Stimulated activated naive B cell treated with anti-CD40 and anti-IgM and Interleukin-4, amounts not matched to agents 10 μg/mL and 1 μg/mL and 100 μg/mL, for 72 hours (primary cell): ENCODE measurements around the gene TMEM139.
A peak's percentile ranks its signal among the peaks of the same experiment; 100 is the strongest.
"Not testable (repeated sequence)": the region's sequence is repeated elsewhere in the genome, so short reads cannot be mapped to it uniquely, and the experiment has no call there.

Experiments
- ATAC-seq, 2 donors: fragments of 150-1000 bp; cut with Tn5 transposase; replicated peaks; 2 replicates each; pipeline ENCODE4 v1.10.0; 2021; ENCODE audit warnings: moderate library complexity in 1 of 2
- DNase-seq: peaks from one replicate; pipeline ENCODE4 v3.0.0; 2021
- H3K27ac Mint-ChIP-seq: one replicate; pipeline ENCODE4 v1.8.0; 2022; ENCODE audit warnings: mild to moderate bottlenecking, mixed read lengths
- H3K27me3 Mint-ChIP-seq, 2 donors: one replicate each; pipeline ENCODE4 v1.8.0; 2022; ENCODE audit warnings: mixed read lengths in 2 of 2
- H3K36me3 Mint-ChIP-seq, 2 donors: one replicate each; pipeline ENCODE4 v1.8.0; 2022; ENCODE audit warnings: mixed read lengths in 2 of 2, mild to moderate bottlenecking in 1 of 2
- H3K4me1 Mint-ChIP-seq, 2 donors: one replicate each; pipeline ENCODE4 v1.8.0; 2022; ENCODE audit warnings: mixed read lengths in 2 of 2, mild to moderate bottlenecking in 1 of 2
- H3K4me3 Mint-ChIP-seq, 2 donors: one replicate each; pipeline ENCODE4 v1.8.0; 2022; ENCODE audit warnings: mild to moderate bottlenecking in 2 of 2, mixed read lengths in 2 of 2, moderate library complexity in 1 of 2
- H3K9me3 Mint-ChIP-seq, 2 donors: one replicate each; pipeline ENCODE4 v1.8.0; 2022; ENCODE audit warnings: mixed read lengths in 2 of 2, mild to moderate bottlenecking in 1 of 2

Gene TMEM139

DNA sequence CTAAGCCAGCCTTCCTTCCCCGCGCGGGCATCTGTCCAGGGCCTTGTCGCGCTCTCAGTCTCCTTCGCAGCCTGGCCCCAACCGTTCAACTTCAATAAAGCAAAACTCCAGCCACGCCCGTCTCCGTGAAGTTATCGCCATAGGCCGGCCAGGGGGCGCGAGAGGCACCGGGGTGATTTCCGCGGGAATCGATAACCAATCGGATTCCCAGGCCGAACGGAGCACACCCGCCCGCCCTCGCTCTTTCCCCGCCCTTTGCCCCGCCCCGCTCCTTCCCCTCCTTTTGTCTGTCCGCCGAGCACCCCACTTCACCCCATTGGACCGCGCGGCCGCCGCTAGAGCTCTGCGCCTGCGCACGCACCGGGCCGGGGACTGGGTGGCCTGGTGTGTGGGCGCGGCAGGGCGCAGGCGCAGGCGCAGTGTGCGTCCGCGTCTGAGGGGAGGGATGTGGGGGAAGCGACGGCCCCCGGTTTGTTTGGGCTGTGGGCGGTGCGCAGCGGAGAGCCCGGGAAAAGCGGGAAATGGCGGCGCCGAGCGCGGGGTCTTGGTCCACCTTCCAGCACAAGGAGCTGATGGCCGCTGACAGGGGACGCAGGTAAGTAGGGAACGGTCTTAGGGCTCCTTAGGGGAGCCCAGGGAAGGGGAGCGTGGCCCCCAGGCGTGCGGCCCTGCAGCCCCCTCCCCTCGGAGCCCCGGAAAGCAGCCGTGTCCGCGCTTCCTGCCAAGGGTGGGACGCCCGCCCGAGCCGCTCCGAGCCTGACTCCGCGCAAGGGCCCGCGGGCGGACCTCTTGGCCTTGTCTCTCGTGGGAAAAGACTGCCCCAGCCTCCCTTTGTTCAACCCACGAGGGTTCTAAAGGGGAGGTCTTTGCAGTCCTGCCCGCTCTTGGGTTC lies 3.4 kb downstream of the TMEM139 start, which contains the start of gene CASP2:
Gene CASP2, plus strand, starts transcription at position 417 of the 892 bp plus-strand sequence. Its CDS starts 105 bp downstream, at position 522.
- H3K36me3 Mint-ChIP-seq = peaks cover 13 to 37% of the 10 kb centered on the region in 2 donors
- peak within 1 kb of the TSS; percentile 97 to 98 for H3K4me3 Mint-ChIP-seq
- peak; percentile 97 for DNase-seq
- peak within 1 kb of the TSS; percentile 97 for H3K27ac Mint-ChIP-seq
- peaks cover 37 to 48% of the 10 kb centered on the region in 2 donors for H3K4me1 Mint-ChIP-seq
- H3K27me3 Mint-ChIP-seq = no peaks in the 10 kb centered on the region
- peak; percentile 95 to 97 for ATAC-seq
- H3K9me3 Mint-ChIP-seq = peaks cover 2 to 4% of the 10 kb centered on the region in 2 donors

- Mint-ChIP-seq H3K27ac (peak overlapping the region; percentile 93), H3K27me3 (no peaks in the 10 kb centered on the region), H3K4me1 (peaks cover 33 to 41% of the 10 kb centered on the region in 2 donors), H3K9me3 (peaks cover 2 to 4% of the 10 kb centered on the region in 2 donors), H3K4me3 (peak overlapping the region; percentile 97 to 98), H3K36me3 (peaks cover 18 to 44% of the 10 kb centered on the region in 2 donors)
- DNase-seq (no peak), ATAC-seq (no peak)
Measured at GRCh38 chr7:143288836-143289235, 4.1 kb downstream of the TMEM139 start.

GRCh38 chr7:143289421-143289820 lies 4.7 kb downstream of the TMEM139 start:
- Mint-ChIP-seq H3K9me3 (peaks cover 2 to 4% of the 10 kb centered on the region in 2 donors), H3K4me1 (peaks cover 29 to 41% of the 10 kb centered on the region in 2 donors), H3K27ac (peak overlapping the region; percentile 93), H3K36me3 (peaks cover 22 to 47% of the 10 kb centered on the region in 2 donors), H3K4me3 (peak overlapping the region; percentile 97 to 98), H3K27me3 (no peaks in the 10 kb centered on the region)
- ATAC-seq (no peak), DNase-seq (no peak)

DNA sequence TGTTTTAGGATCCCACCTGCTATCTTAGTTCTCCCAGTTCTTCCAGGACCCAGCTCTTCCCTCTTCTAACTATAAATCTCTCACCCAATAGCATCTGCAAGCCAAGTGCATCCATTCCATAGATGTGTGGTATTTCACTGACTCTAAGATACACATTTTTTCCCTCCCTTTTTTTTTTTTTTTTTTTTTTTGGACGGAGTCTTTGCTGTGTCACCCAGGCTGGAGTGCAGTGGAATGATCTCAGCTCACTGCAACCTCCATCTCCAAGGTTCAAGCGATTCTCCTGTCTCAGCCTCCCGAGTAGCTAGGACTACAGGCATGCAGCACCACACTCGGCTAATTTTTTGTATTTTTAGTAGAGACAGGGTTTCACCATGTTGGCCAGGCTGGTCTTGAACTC lies 5.1 kb downstream of the TMEM139 start:
- Mint-ChIP-seq H3K4me1 (peaks cover 29 to 40% of the 10 kb centered on the region in 2 donors), H3K4me3 (peak overlapping the region; percentile 79 to 98), H3K36me3 (peaks cover 26 to 48% of the 10 kb centered on the region in 2 donors), H3K27ac (peak overlapping the region; percentile 76)
- DNase-seq, H3K27me3 Mint-ChIP-seq, H3K9me3 Mint-ChIP-seq, ATAC-seq: not testable (repeated sequence)

DNA sequence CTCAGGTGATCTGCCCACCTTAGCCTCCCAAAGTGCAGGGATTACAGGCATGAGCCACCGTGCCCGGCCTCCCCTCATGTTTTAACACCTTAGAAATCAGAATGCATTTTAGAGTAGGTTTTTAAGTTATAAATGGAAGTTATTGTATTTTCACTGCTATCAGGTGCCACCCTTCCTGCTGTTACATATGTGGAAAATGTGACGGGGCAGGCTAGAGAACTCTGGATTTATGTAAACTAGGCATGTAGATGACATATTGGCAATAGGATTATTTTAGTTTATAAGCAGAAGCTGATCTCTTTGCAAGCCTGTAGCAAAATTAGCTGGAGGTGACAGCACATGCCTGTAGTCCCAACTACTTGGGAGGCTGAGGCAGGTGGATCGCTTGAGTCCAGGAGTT lies 5.5 kb downstream of the TMEM139 start:
- Mint-ChIP-seq H3K27me3 (no peaks in the 10 kb centered on the region), H3K27ac (no peak overlapping the region), H3K36me3 (peaks cover 29 to 49% of the 10 kb centered on the region in 2 donors), H3K9me3 (peaks cover 2 to 4% of the 10 kb centered on the region in 2 donors), H3K4me1 (peaks cover 27 to 42% of the 10 kb centered on the region in 2 donors), H3K4me3 (peak overlapping the region; percentile 79 to 98)
- ATAC-seq (no peak), DNase-seq (no peak)

GRCh38 chr7:143292876-143293275 lies 8.1 kb downstream of the TMEM139 start:
- Mint-ChIP-seq H3K9me3 (peaks cover 0 to 1% of the 10 kb centered on the region in 2 donors), H3K27me3 (no peaks in the 10 kb centered on the region), H3K36me3 (peaks cover 42 to 56% of the 10 kb centered on the region in 2 donors), H3K27ac (no peak overlapping the region), H3K4me3 (no peak overlapping the region), H3K4me1 (peaks cover 34 to 52% of the 10 kb centered on the region in 2 donors)
- ATAC-seq (no peak), DNase-seq (no peak)

DNA sequence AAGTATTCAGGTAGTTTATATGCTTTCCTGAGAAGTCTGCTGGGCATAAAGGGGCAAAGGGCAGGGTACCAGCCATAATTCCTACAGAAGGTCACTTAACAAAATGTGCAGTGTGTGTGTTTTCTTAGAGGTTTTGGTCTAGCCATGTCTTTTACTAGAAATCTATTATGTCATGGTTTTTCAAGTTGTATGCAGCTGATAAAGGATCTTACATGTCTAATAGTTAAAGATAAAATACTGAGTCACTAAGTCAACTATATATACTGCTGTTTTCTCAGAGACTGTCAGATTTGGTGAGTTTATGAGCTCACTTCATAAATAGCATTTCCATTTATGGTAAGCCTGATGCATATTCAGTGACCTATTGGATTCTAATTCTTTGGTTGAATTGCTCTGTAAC lies 11.1 kb downstream of the TMEM139 start:
- peak overlapping the region; percentile 31 for H3K27ac Mint-ChIP-seq
- peaks cover 27 to 41% of the 10 kb centered on the region in 2 donors for H3K4me1 Mint-ChIP-seq
- no peak overlapping the region for H3K4me3 Mint-ChIP-seq
- ATAC-seq (peak in 1 of 2 donors; percentile 62), DNase-seq (no peak)
- H3K36me3 Mint-ChIP-seq = peaks cover 56 to 63% of the 10 kb centered on the region in 2 donors
- no peaks in the 10 kb centered on the region for H3K9me3 Mint-ChIP-seq
- H3K27me3 Mint-ChIP-seq = no peaks in the 10 kb centered on the region

- Mint-ChIP-seq H3K27ac (no peak overlapping the region), H3K9me3 (no peaks in the 10 kb centered on the region), H3K27me3 (no peaks in the 10 kb centered on the region)
Measured at GRCh38 chr7:143296686-143297085, 11.9 kb downstream of the TMEM139 start.

GRCh38 chr7:143299346-143299745 lies 14.6 kb downstream of the TMEM139 start:
- Mint-ChIP-seq H3K27ac (no peak overlapping the region), H3K27me3 (no peaks in the 10 kb centered on the region), H3K9me3 (no peaks in the 10 kb centered on the region), H3K36me3 (peaks cover 57 to 58% of the 10 kb centered on the region in 2 donors), H3K4me1 (peaks cover 16 to 36% of the 10 kb centered on the region in 2 donors), H3K4me3 (no peak overlapping the region)
- ATAC-seq (no peak), DNase-seq (no peak)

More at GRCh38 chr7:143296686-143297085, 11.9 kb downstream of the TMEM139 start:
- DNase-seq (no peak), ATAC-seq (no peak)
- no peak overlapping the region for H3K4me3 Mint-ChIP-seq
- H3K36me3 Mint-ChIP-seq = peaks cover 60 to 63% of the 10 kb centered on the region in 2 donors
- peaks cover 24 to 40% of the 10 kb centered on the region in 2 donors for H3K4me1 Mint-ChIP-seq

DNA sequence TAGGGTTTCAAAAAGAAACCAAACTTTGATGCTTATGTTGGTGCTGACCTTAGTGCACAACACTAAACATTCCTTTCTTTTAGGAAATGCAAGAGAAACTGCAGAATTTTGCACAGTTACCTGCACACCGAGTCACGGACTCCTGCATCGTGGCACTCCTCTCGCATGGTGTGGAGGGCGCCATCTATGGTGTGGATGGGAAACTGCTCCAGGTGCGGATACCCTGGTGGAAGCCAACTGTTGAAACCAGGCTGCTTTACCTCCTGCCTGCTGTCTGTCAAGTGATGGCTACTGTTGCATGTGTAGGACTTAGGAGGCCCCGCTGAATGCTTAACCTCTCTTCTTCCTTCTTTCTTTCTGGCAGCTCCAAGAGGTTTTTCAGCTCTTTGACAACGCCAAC lies 15.1 kb downstream of the TMEM139 start:
- peaks cover 15 to 32% of the 10 kb centered on the region in 2 donors for H3K4me1 Mint-ChIP-seq
- H3K27ac Mint-ChIP-seq = no peak overlapping the region
- no peaks in the 10 kb centered on the region for H3K9me3 Mint-ChIP-seq

GRCh38 chr7:143300959-143301935 lies 16.5 kb downstream of the TMEM139 start:
- peaks cover 57% of the 10 kb centered on the region in 2 donors for H3K36me3 Mint-ChIP-seq
- H3K4me3 Mint-ChIP-seq = no peak overlapping the region

More for the DNA sequence above, 15.1 kb downstream of the TMEM139 start:
- Mint-ChIP-seq H3K27me3 (no peaks in the 10 kb centered on the region), H3K36me3 (peaks cover 57 to 58% of the 10 kb centered on the region in 2 donors), H3K4me3 (no peak overlapping the region)
- ATAC-seq (peak; percentile 77 to 79), DNase-seq (peak; percentile 23)

DNA sequence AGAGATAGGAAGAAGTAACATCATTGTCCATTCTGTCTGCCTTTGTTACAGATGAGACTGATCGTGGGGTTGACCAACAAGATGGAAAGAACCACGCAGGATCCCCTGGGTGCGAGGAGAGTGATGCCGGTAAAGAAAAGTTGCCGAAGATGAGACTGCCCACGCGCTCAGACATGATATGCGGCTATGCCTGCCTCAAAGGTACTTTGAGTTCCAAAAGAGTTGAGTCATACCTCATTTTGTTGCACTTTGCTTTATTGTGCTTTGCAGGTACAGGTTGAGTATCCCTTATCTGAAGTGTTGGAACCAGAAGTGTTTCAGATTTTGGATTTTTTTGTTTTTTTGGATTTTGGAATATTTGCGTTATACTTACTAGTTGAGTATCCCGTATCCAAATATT lies 19.0 kb downstream of the TMEM139 start:
- Mint-ChIP-seq H3K27ac (no peak overlapping the region), H3K36me3 (peaks cover 67 to 77% of the 10 kb centered on the region in 2 donors), H3K4me1 (peaks cover 17 to 39% of the 10 kb centered on the region in 2 donors), H3K27me3 (no peaks in the 10 kb centered on the region), H3K4me3 (no peak overlapping the region), H3K9me3 (no peaks in the 10 kb centered on the region)
- DNase-seq = no peak
- ATAC-seq = no peak

More at GRCh38 chr7:143300959-143301935, 16.5 kb downstream of the TMEM139 start:
- H3K27me3 Mint-ChIP-seq = no peaks in the 10 kb centered on the region
- peaks cover 10 to 33% of the 10 kb centered on the region in 2 donors for H3K4me1 Mint-ChIP-seq
- peak overlapping the region; percentile 11 for H3K27ac Mint-ChIP-seq
- DNase-seq (no peak), ATAC-seq (peak in 1 of 2 donors; percentile 31)
- no peaks in the 10 kb centered on the region for H3K9me3 Mint-ChIP-seq

GRCh38 chr7:143304938-143305337 lies 20.2 kb downstream of the TMEM139 start:
- no peaks in the 10 kb centered on the region for H3K9me3 Mint-ChIP-seq
- ATAC-seq (no peak), DNase-seq (no peak)
- H3K4me1 Mint-ChIP-seq = peaks cover 17 to 40% of the 10 kb centered on the region in 2 donors
- no peak overlapping the region for H3K27ac Mint-ChIP-seq
- H3K4me3 Mint-ChIP-seq = no peak overlapping the region
- H3K27me3 Mint-ChIP-seq = no peaks in the 10 kb centered on the region
- H3K36me3 Mint-ChIP-seq = peaks cover 70 to 78% of the 10 kb centered on the region in 2 donors
